HG03565 (cell line): Measurements from ENCODE around the gene EVC.

Experiments
- ATAC-seq: cut with Tn5 transposase; IDR thresholded peaks from one replicate; pipeline ENCODE4 v1.9.1; 2021; ENCODE audit warnings: mild to moderate bottlenecking, moderate library complexity; ENCODE audit not compliant: unreplicated experiment

Gene EVC

DNA sequence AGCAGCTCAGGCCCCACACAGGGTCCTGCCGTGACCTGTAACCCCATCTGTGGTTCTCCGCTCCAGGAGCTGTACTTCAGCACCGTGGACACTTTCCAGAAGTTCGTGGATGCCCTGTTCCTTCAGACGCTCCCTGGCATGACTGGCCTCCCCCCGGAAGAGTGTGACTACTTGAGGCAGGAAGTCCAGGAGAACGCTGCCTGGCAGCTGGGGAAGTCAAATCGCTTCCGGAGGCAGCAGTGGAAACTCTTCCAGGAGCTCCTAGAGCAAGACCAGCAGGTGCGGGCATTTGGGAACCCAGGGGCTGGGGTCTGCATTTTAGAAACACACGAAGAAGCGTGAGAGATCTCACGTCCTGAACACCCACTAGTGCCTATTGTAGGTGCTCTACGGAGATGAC, 72.5 kb downstream of the EVC start:
- ATAC-seq, result no peak

DNA sequence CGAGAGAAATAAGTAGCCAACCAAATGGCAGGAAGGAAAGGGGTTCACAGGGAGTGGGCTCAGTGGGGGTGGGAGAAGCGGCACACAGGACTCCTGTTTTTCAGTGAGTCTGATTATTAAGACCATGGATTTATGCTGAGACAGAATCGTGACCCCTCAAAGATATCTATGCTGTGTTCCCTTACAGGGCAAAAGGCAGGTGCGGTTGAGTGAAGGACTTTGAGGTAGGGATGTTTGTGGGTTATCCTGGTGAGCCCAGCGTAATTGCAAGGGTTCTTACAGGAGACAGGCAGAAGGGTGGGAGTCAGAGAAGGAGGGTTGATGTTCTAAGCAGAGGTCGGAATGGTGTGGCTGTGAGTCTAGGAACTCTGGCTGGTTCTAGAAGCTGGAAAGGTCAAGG, 73.0 kb downstream of the EVC start:
- no peak for ATAC-seq

DNA sequence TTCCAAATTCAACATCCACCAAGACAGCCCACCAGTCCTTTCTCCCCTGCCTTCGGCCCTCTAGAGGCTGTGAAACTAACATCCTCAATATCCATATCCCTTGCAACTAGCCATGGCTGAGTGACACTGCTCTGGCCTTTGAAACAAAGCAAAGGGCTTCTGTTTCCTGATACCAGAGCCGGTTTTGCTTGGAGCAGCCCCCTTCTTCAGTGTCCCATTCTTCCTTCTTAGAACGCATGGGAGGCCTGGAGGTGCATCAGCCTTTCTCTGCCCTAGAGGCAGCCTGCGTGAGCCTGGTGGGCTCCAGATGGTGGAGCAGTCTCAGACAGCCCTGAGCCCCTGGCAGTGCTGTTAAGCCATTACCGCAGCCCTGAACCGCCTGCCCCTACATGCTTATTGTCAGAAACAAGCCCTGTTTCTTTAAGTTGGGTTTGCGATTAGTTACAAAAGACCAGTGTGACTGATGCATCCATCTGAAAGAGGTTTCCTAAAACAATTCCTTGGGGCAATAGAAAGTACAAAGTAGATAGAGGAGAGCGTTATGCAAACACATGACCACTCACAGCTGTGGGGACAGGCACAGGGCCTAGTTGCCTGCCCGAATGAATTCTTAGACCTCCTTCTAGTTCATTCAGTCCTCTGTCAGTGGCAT, 74.1 kb downstream of the EVC start:
- no peak for ATAC-seq

DNA sequence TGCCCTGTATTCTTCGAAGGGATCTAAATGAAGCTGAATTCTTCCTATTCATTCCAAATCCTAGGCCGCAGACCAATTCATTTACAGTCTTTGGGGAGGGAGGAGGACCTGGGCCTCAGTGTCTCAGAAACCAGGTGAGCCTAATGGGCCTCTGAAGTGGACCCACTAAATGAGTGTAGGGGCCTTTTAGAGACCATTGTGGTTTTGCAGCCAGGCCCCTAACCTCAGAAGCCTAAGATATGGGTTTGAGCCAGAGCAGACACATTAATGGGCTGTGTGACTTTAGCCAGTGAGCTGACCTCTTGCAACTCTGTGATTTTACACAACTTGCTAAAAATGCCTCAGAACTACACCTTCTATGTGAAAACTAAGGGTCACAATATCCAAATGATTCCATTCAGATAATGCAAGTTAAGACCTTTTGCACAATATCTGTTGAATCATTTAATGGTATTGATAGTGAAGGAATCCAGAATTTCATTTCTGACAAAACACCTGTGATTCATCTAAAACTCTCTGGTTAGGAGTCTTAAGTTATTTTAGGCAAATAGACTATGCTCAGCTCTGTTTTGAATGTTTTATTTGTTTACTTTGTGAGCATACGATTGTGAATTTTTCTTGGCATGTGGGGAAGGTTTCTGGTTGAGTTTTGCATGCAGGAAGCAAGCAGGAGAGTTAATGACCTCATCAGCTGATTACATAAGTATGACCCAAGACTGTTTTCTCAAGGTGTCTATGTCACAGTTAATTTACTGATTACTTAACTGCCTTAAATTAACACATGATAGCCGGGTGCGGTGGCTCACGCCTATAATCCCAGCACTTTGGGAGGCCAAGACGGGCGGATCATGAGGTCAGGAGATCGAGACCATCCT, 75.0 kb downstream of the EVC start:
- no peak for ATAC-seq

DNA sequence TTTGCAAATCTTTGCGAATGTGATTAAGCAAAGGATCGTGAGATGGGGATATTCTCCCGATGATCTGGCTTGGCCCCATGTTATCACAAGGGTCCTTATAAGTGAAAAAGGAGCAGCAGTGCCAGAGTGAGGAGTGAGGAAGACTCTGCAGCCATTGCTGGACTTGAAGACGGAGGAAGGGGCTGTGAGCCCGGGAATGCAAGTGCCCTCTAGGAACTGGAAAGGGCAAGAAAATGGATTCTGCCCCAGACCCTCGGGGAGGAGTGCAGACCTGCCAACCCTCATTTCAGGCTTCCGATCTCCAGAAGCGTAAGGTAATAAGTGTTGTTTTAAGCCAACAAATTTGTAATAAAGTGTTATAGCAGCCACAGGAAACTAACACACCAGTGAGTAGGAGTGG, 76.3 kb downstream of the EVC start:
- no peak for ATAC-seq

DNA sequence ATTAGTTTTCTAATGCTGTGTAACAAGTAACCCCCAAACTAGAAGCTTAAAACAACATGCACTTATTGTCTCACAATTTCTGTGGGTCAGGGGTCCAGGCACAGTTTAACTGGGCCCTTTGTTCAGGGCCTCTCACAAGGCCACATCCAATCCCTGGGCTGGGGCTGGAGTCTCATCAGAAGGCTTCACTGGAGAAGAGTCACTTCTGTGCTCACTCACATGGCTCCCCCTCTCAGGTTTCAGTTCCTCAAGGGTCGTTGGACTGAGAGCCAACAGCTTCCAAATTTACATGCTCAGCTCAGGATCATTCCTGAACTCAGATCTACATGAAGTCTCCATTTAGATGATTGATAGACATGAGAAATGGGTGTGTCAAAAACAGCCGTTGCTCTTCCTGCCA, 77.1 kb downstream of the EVC start:
- ATAC-seq, result no peak

DNA sequence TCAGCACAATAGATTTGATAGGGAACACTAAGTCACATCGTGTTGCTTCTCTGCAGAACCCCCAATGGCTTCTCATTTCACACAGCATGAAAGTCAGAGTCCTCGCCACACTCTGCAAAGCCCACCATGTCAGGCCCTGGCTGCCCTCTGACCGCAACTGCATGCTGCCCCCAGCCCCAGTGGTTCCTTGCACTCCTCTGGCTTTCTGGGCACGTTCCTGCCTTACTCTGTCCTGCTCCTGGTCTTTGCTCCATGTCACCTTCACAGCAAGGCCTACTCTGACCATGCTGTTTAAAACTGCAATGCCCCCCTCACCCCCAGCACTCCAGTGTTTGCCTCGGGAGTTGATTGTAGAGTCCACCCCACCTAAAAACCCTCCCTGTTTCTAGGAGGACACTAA, 78.1 kb downstream of the EVC start:
- no peak for ATAC-seq

DNA sequence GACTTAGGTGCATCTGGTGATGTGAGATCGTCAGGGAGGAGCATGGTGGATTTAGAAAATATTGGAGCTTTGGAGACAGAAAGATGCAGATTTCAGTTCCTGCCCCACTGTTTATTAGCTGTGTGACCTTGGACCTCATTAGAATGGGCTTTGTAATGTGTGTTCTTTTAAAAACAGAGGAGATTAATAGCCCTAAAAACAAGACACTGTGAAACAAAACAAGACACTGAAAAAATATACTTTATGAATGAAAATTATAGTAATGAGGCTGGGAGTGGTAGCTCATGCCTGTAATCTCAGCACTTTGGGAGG, 79.5 kb downstream of the EVC start:
- no peak for ATAC-seq

DNA sequence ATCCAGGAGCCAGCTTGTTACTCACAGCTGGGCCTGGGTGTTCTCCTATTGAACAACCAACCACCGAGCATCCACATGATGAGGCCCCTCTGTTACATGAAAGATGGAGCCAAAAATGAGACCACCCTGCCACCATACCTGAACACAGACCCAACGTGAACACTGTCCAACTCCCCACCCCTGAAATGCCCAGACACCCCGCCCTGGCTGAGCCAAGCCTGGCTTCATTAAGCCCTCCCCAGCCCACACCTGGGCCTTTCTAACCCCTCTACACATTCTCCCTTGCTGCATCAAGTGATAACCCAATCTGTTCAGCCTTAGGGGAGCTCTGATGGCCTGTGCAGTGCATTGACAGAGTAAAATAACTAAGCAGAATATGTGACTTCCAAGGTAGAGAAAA, 80.7 kb downstream of the EVC start:
- ATAC-seq, result no peak

DNA sequence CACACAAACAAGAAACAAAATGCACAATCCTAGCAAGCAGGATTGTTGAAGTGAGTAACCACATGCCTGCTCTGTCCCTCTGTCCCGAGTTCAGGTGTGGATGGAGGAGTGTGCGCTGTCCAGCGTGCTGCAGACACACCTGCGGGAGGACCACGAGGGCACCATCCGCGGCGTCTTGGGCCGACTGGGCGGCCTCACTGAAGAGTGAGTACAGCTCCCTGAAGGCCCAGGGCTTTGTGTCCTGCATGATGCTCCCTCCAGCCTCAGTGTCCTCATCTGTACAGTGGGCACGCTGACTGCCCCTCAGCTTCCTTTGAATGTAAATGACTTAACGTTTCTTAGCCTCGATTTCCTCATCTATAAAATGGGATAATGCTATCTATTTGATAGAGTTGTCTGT, 82.5 kb downstream of the EVC start:
- no peak for ATAC-seq

DNA sequence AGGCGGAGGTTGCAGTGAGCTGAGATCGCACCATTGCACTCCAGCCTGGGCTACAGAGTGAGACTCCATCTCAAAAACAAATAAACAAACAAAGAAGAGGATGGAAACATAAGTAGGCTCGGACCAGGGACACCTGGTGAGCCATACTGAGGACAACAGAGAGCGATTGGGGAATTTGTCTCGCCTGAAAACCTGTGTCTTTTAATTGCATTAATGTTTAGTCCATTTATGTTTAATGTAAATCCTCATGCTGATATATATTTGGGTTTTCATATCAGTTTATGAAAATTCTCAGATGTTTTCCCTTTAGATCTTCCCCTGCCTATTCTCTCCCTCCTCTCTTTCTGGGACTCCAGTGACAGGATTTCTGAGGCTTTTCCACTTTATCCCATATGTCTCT, 84.6 kb downstream of the EVC start:
- ATAC-seq, result no peak

DNA sequence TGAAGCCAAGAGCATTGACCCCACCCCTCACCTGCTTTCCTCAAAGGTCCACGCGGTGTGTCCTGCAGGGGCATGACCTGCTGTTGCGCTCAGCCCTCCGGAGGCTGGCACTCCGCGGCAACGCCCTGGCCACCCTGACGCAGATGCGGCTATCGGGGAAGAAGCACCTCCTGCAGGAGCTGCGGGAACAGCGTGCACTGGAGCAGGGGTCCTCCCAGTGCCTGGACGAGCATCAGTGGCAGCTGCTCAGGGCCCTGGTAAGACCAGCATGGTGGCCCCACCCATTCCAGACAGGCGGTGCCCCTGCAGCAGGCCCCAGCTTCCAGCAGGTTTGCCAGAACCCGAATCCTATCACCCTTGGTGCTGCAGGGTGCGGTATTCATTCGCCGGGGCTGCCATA, 86.0 kb downstream of the EVC start:
- no peak for ATAC-seq

DNA sequence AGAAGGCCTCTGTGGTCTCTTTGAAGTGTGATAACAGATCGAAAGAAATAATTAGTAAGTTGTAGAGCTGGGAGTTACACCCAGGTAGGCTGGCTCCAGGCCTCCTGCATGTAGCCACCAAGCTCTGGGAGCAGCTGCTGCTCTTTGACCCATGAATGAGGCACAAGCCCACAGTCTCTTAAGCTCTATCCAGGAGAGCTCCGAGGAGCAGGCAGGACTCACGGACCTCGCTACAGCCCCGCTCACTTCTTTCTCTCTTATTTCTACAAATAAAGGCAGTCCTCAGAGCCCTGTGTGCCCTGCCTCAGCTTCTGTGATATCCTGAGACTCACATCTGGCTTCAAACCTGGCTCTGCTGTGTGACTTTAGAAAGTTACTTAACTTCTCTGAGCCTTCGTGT, 86.9 kb downstream of the EVC start:
- no peak for ATAC-seq

DNA sequence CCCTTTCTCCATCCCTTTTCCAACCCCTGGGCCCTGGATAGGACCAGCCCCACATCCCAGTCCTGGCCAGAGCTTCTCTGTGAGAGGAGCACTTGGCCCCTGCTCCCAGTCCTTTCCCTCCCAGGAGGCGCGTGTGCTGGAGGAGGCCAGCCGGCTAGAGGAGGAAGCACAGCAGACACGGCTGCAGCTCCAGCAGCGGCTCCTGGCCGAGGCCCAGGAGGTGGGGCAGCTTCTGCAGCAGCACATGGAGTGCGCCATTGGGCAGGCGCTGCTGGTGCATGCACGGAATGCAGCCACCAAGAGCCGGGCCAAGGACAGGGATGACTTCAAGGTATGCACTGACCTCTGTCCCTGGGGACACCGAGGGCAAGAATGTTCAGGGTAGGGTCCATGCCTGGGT, 87.5 kb downstream of the EVC start:
- ATAC-seq, result no peak

DNA sequence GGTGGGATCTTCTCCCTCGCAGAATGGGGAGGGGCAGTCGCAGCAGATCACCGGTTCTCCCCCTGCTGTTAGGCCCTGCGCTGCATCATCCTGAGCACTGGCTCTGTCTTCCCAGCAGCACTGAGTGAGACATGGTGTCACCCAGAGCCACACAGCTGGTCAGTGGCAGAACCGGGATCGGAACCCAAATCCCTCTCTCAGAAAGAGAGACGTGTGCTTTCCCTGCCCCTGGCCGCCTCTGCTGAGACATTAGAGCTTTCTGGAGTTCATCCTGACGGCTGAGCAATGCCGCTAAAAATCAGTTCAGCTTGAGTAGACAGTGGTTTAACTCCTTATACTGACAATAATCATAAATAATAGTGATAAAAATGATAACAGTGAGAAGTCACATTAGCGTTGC, 87.9 kb downstream of the EVC start:
- no peak for ATAC-seq

DNA sequence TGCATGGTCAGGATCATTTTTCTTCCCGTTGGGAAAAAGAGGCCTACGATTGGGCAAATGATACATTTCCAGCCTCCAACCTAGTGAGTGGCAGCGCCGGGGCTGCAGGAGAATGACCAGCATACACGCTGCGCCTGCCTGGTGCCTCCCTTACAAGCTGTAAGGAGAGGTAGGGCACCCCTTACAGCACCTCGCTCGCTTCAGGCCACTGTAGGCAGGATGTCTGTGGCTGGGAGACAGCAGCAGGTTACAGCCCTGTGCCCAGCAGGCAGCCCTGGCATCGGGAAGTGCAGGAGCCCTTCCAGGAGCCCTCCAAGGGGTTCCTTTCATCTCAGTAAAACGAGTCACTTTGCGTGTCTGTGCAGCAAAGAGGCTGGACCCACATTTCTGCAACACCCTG, 88.4 kb downstream of the EVC start:
- no peak for ATAC-seq

DNA sequence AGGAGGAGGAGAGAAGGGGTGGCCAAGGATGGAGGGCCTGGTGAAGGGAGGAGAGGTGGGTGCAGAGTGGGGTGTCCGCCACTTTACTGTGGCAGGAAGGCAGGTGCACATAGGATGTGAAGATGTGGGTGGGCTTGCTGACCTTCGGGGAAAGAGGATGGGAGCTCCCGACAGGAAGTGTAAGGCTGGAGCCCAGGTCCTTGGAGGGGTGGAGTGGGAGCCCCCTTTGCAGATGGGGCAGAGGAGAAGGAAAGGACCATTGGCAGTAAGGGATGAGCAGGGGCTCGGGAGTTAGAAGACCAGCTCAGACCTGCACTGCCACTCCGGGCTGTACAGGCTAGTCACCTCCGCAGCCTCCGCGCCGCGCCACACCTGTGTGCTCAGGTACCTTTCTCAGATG, 89.5 kb downstream of the EVC start:
- ATAC-seq, result no peak

DNA sequence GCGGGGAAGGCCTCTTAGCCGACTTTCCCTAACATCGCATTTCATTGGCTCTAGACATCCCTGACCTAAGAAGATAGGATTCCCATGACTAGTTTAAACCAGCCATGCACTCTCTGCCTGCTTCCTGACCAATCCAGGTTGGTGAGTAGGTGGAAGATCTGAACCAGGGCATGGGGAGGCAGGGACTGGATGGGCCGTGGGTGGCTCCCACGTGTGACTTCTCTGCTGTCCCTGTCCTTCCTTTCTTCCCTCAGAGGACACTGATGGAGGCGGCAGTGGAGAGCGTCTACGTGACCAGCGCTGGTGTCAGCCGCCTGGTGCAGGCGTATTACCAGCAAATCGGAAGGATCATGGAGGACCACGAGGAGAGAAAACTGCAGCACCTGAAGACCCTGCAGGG, 90.7 kb downstream of the EVC start:
- no peak for ATAC-seq

DNA sequence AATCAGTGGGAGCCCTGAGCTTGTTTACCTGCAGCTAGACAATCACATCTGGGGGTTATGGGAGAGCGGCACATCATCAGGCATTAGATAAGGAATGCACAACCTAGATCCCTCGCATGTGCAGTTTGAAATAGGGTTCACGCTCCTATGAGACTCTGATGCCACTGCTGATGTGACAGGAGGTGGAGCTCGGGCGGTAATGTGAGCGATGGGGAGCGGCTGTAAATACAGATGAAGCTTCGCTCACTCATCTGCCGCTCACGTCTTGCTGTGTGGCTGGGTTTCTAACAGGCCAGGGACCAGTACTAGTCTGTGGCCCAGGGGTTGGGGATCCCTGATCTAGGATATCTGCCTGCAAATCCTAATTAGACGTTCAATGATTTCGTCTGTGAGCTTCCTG, 91.6 kb downstream of the EVC start:
- no peak for ATAC-seq

DNA sequence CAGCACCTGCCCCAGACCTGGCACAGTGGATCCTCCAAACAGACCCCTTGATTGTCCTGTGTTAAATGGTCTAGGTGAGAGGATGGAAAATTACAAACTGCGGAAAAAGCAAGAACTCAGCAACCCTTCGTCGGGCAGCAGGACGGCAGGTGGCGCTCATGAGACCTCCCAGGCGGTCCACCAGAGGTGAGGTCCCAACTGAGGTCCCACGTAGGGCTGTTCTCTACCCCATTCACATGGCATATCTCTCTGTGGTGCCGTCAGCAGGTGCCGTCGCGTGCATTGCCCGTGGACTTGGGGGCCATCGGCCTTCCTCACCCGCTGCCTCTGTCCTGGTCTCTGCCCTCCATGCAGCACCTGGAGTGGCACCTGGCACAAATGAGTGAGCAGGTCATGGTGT, 93.7 kb downstream of the EVC start:
- no peak for ATAC-seq

DNA sequence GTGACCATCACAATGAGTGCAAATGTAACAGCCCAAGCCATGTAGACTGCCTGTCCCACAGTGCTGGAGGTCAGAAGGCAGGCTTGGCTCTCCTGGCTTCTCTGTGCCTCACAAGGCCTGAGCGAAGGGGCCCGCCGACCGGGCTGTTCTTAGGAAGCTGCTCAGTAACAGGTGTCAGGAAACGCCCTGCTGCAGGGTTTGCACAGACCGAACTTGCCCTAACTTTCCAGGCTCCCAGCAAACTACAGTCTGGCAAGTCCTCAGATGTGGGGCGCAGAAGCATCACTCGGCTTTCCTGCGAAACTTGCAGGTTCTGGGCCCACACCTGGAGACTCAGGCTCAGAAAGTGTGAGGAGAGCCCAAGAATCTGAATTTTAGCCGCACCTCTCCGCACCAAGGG, 94.3 kb downstream of the EVC start:
- no peak for ATAC-seq

DNA sequence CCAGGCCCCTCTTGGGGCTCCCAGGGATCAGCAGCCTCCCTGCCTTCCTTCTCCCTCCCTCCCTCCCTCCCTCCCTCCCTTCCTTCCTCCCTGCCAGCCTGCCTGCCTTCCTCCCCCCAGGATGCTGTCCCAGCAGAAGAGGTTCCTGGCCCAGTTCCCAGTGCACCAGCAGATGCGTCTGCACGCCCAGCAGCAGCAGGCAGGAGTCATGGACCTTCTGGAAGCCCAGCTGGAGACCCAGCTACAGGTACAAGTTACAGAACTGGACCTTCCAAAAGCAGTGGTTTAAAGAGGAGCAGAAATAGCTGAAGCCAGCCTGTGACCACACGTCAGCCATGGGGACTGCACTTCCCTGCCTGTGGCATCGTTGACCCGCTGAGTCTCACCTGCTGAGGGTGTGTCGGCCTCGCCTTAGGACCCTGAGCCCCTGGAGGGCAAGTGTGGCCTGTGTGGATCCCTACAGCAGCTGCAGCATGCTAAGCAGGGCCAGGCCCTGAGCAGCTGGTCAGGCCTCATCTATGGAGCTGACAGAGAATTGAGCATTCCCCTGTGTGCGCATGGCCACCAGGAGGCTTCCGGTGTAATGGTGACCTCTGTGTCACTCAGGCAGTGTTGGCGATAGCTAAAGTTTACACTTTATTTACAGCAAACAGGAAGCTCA, 97.2 kb downstream of the EVC start:
- ATAC-seq, result no peak
